PC-3 (cell line): Measurements from ENCODE around the gene ISL1. TPM values are rescaled to one million over a fixed set of nuclear protein-coding genes. Genes with fewer than 3 reads are reported as not detected.
A peak's percentile ranks its signal among the peaks of the same experiment; 100 is the strongest.

Source experiments
- ATAC-seq: fragments of 200-7000 bp; cut with Tn5 transposase; 2 replicates; pipeline ENCODE4 v1.9.1; 2020; ENCODE audit warnings: mild to moderate bottlenecking, moderate library complexity
- BruUV-seq: library from RNA; stranded (reverse); fragments of 400-500 nt; replicated peaks from 2 replicates; lab custom pipeline; 2021; lab: Mats Ljungman, UMichigan
- CTCF ChIA-PET: fragments of 300-600 bp; sonication (Branson Sonifier 250); formaldehyde crosslinking; loops from one replicate; lab custom pipeline; 2022; ENCODE audit warnings: antibody characterized with exemption; lab: Charles Lee
- POLR2A ChIA-PET: fragments of 300-600 bp; sonication (Branson Sonifier 250); formaldehyde crosslinking; loops from one replicate; lab custom pipeline; 2022; ENCODE audit warnings: antibody characterized with exemption; ENCODE audit not compliant: unreplicated experiment; lab: Charles Lee
- DNase-seq: peaks from one replicate; pipeline ENCODE4 v3.0.0-alpha.2; 2015
- H2AFZ ChIP-seq: fragments of 300-600 bp; sonication (generic); 2 replicates; pipeline ENCODE4 v1.6.0; 2016; ENCODE audit warnings: antibody characterized with exemption, low read length
- H3F3A ChIP-seq: fragments of 300-600 bp; sonication (generic); one replicate; pipeline ENCODE4 v1.6.0; 2017; ENCODE audit warnings: antibody characterized with exemption, low read length, control low read depth, mild to moderate bottlenecking; ENCODE audit not compliant: unreplicated experiment
- H3K27ac ChIP-seq: fragments of 300-600 bp; sonication (generic); 2 replicates; pipeline ENCODE4 v1.5.1; 2016; ENCODE audit warnings: mild to moderate bottlenecking, low read length
- H3K27me3 ChIP-seq: fragments of 300-600 bp; sonication (generic); 2 replicates; pipeline ENCODE4 v1.6.1; 2016; ENCODE audit warnings: low read length, mixed read lengths
- H3K36me3 ChIP-seq: fragments of 300-600 bp; sonication (generic); 2 replicates; pipeline ENCODE4 v1.6.1; 2016; ENCODE audit warnings: low read depth, mixed run types, low read length, mixed read lengths
- H3K4me1 ChIP-seq: fragments of 300-600 bp; sonication (generic); 2 replicates; pipeline ENCODE4 v1.5.1; 2016; ENCODE audit warnings: low read length; ENCODE audit not compliant: insufficient read depth
- H3K4me2 ChIP-seq: fragments of 300-600 bp; sonication (generic); 2 replicates; pipeline ENCODE4 v1.6.0; 2016; ENCODE audit warnings: low read length
- H3K4me3 ChIP-seq: fragments of 300-600 bp; sonication (generic); 2 replicates; pipeline ENCODE4 v1.5.1; 2016; ENCODE audit warnings: mild to moderate bottlenecking, low read length, mixed read lengths
- H3K79me2 ChIP-seq: fragments of 300-600 bp; sonication (generic); 2 replicates; pipeline ENCODE4 v1.6.1; 2017; ENCODE audit warnings: low read length, mixed read lengths
- H3K9ac ChIP-seq: fragments of 300-600 bp; sonication (generic); 2 replicates; pipeline ENCODE4 v1.6.0; 2016; ENCODE audit warnings: mild to moderate bottlenecking, low read length
- H3K9me2 ChIP-seq: fragments of 300-600 bp; sonication (generic); replicated peaks from 2 replicates; pipeline ENCODE4 v1.6.1; 2016; ENCODE audit warnings: mixed run types, low read length, mixed read lengths
- H3K9me3 ChIP-seq: fragments of 300-600 bp; sonication (generic); 2 replicates; pipeline ENCODE4 v1.6.1; 2016; ENCODE audit warnings: low read length, mixed read lengths
- H4K20me1 ChIP-seq: fragments of 300-600 bp; sonication (generic); 2 replicates; pipeline ENCODE4 v1.6.1; 2016; ENCODE audit warnings: low read length, mixed read lengths
- CTCF ChIP-seq: fragments of 300-600 bp; sonication (generic); conservative IDR thresholded peaks from 2 replicates; pipeline ENCODE4 v1.5.1; 2017; ENCODE audit warnings: antibody characterized with exemption, low read depth, mild to moderate bottlenecking, low read length
- EZH2 ChIP-seq: fragments of 300-600 bp; sonication (generic); IDR thresholded peaks from one replicate; pipeline ENCODE4 v1.6.1; 2017; ENCODE audit warnings: antibody characterized with exemption, mild to moderate bottlenecking, low read length; ENCODE audit not compliant: unreplicated experiment
- EZH2phosphoT487 ChIP-seq: fragments of 300-600 bp; sonication (generic); IDR thresholded peaks from 2 replicates; pipeline ENCODE4 v1.6.1; 2018; ENCODE audit warnings: mild to moderate bottlenecking, antibody characterized with exemption, low read length, borderline replicate concordance
- intact Hi-C: fragments of 100-400 bp; cut with micrococcal nuclease; formaldehyde crosslinking; loops from 2 replicates; pipeline ENCODE4 v1.9.0; 2023
- total RNA-seq: library from RNA; depleted of rRNA; stranded (reverse); fragments of >200 nt; gene quantifications from 2 replicates; pipeline ENCODE4 v1.2.3, GENCODE V29; 2014

The ISL1 gene
- total RNA-seq, 1 experiment from 2014 or later = 1.5 TPM

DNA sequence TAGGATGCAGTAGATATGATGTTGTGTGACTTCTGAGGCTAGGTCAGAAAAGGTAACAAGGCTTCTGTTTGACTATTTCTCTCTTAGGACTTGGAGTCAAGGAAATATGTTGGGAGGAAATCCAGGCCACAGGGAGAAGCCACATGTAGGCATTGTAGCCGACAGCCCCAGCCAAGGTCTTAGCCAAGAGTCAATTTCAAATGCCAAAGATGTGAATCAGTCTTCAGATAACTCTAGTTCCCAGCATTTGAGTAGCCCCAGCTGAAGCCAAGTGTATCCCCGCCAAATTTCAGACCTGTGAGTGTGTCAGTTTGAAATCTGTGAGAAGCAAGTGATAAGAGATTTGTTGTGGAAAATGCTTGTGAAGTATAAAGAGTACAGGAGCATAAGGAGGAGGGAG lies 38.1 kb upstream of the ISL1 start:
- TF ChIP-seq EZH2phosphoT487 (no peak), EZH2 (no peak), CTCF (no peak)
- Histone ChIP-seq H3K79me2 (no peaks in the 10 kb centered on the region), H3F3A (no peaks in the 10 kb centered on the region), H3K27ac (no peak overlapping the region), H2AFZ (no peak overlapping the region), H3K4me2 (no peak overlapping the region), H3K9ac (no peak overlapping the region), H3K4me3 (no peak overlapping the region), H3K27me3 (no peaks in the 10 kb centered on the region), H3K36me3 (no peaks in the 10 kb centered on the region), H4K20me1 (no peaks in the 10 kb centered on the region), H3K4me1 (peaks cover 10% of the 10 kb centered on the region), H3K9me3 (no peaks in the 10 kb centered on the region), H3K9me2 (no peaks in the 10 kb centered on the region)
- no TSS peak for BruUV-seq
- intact Hi-C loops = no loop called here
- ATAC-seq = peak; percentile 33; the same call in 1 of the 2 replicates
- POLR2A ChIA-PET = no interaction called here
- peak; percentile 57 for DNase-seq
- CTCF ChIA-PET = no interaction called here

- BruUV-seq = no TSS peak
- intact Hi-C loops = loop anchor here (1.0 kb wide), 1 partner anchor 384 kb away; no protein-coding TSS in a partner anchor
- POLR2A ChIA-PET = no interaction called here
Observed at GRCh38 chr5:51347157-51347556, 36.1 kb upstream of the ISL1 start.

More at GRCh38 chr5:51347157-51347556, 36.1 kb upstream of the ISL1 start:
- H3K9ac ChIP-seq = no peak overlapping the region
- no peaks in the 10 kb centered on the region for H3K79me2 ChIP-seq
- H2AFZ ChIP-seq = no peak overlapping the region
- no peaks in the 10 kb centered on the region for H3F3A ChIP-seq
- H3K27me3 ChIP-seq = no peaks in the 10 kb centered on the region
- peak; percentile 53 for ATAC-seq
- H3K9me2 ChIP-seq = no peaks in the 10 kb centered on the region
- no peaks in the 10 kb centered on the region for H3K36me3 ChIP-seq
- TF ChIP-seq EZH2 (no peak), CTCF (no peak), EZH2phosphoT487 (no peak)
- DNase-seq = peak; percentile 25
- no peaks in the 10 kb centered on the region for H4K20me1 ChIP-seq
- H3K4me2 ChIP-seq = no peak overlapping the region
- no peaks in the 10 kb centered on the region for H3K9me3 ChIP-seq
- peaks cover 10% of the 10 kb centered on the region for H3K4me1 ChIP-seq
- H3K4me3 ChIP-seq = no peak overlapping the region
- no peak overlapping the region for H3K27ac ChIP-seq
- CTCF ChIA-PET = interaction anchor here (0.8 kb wide), 1 partner anchor 384 kb away, joined by 5 read pairs; no protein-coding TSS in a partner anchor
